SH-SY5Y (cell line): Measurements from ENCODE around the gene MAPT.

Source experiments
- GATA2 ChIP-seq: IDR thresholded peaks from 2 replicates; pipeline ENCODE4 v1.6.1; 2011; ENCODE audit warnings: mild to moderate bottlenecking, low read depth, low read length
- GATA3 ChIP-seq: IDR thresholded peaks from 2 replicates; pipeline ENCODE4 v1.6.1; 2011; ENCODE audit warnings: low read depth, mild to moderate bottlenecking, low read length, moderate library complexity

GRCh38 chr17:45923511-45924268, 29.3 kb downstream of the MAPT start:
- TF ChIP-seq GATA2 (no peak), GATA3 (no peak)
